HG03571 (cell line): Measurements from ENCODE around the gene PTPN7.
"Not testable (repeated sequence)": the region's sequence is repeated elsewhere in the genome, so short reads cannot be mapped to it uniquely, and the experiment has no call there.

Experiments used
- ATAC-seq: cut with Tn5 transposase; IDR thresholded peaks from one replicate; pipeline ENCODE4 v1.9.1; 2021; ENCODE audit not compliant: unreplicated experiment

Gene PTPN7

GRCh38 chr1:202189918-202190715 is 29.7 kb upstream of the PTPN7 start:
- no peak for ATAC-seq

GRCh38 chr1:202189001-202189790 is 28.8 kb upstream of the PTPN7 start:
- ATAC-seq = no peak

GRCh38 chr1:202187697-202188407 is 27.4 kb upstream of the PTPN7 start:
- ATAC-seq = no peak

GRCh38 chr1:202187041-202187671 is 26.8 kb upstream of the PTPN7 start:
- ATAC-seq = no peak

- ATAC-seq = no peak
These were observed 25.9 kb upstream of the PTPN7 start for GRCh38 chr1:202186327-202186726.

GRCh38 chr1:202184750-202185460 is 24.5 kb upstream of the PTPN7 start:
- no peak for ATAC-seq

GRCh38 chr1:202182040-202182877 is 21.9 kb upstream of the PTPN7 start:
- ATAC-seq = no peak

- no peak for ATAC-seq
These were observed 21.2 kb upstream of the PTPN7 start for GRCh38 chr1:202181586-202181985.

- ATAC-seq = not testable (repeated sequence)
These were observed 20.3 kb upstream of the PTPN7 start for GRCh38 chr1:202180751-202181139.

- ATAC-seq = no peak
These were observed 19.7 kb upstream of the PTPN7 start for GRCh38 chr1:202179828-202180750.

- no peak for ATAC-seq
These were observed 16.8 kb upstream of the PTPN7 start for GRCh38 chr1:202176949-202177927.

GRCh38 chr1:202173993-202174392 is 13.6 kb upstream of the PTPN7 start:
- ATAC-seq = no peak

- ATAC-seq = no peak
These were observed 11.6 kb upstream of the PTPN7 start for GRCh38 chr1:202172015-202172355.

- ATAC-seq = no peak
These were observed 11.1 kb upstream of the PTPN7 start for GRCh38 chr1:202171292-202172014.

- ATAC-seq = no peak
These were observed 10.3 kb upstream of the PTPN7 start for GRCh38 chr1:202170726-202171125.

- no peak for ATAC-seq
These were observed 8.5 kb upstream of the PTPN7 start for GRCh38 chr1:202168861-202169260.
